HG03066 (cell line): ENCODE results near the gene PRKAR2A.

Source experiments
- ATAC-seq: cut with Tn5 transposase; IDR thresholded peaks from one replicate; pipeline ENCODE4 v1.9.1; 2021; ENCODE audit warnings: low read depth; ENCODE audit not compliant: unreplicated experiment

The PRKAR2A gene

GRCh38 chr3:48696601-48697000 lies 151.1 kb downstream of the PRKAR2A start:
- ATAC-seq = no peak
